Measurements from ENCODE around the gene FAM240B. TPM values are rescaled to one million over a fixed set of nuclear protein-coding genes. Genes with fewer than 3 reads are reported as not detected.

FAM240B gene
- total and polyA plus RNA-seq, 4 donors: not detected

DNA sequence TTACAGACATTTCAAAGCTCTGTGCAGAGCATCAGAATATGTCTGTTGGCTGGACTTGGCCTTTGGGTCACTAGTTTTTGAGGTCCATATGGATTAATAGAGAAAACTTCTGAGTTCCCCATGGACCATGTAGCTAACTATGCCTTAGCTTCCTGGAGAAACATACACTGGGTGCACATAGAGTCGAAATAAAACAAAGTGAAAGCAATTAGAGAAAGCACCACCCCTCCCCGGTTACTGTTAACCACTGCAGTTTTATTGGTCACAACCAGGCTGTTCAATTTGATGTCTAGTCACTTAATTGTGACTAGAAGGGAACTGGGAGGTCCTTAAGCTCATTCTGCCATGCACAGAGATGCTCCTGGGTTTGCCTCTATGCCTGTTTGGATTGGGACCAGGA lies 4.2 kb downstream of the FAM240B start:
- TF ChIP-seq, protein P1, sequence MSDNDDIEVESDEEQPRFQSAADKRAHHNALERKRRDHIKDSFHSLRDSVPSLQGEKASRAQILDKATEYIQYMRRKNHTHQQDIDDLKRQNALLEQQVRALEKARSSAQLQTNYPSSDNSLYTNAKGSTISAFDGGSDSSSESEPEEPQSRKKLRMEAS (IDR thresholded peaks at IDR 0.05): no peak
- TF ChIP-seq JUND (IDR thresholded peaks at IDR 0.05) (no peak), EGR1 (IDR thresholded peaks at IDR 0.05; ENCODE audit: low read depth in 2 of 2) (no peak), YY1 (IDR thresholded peaks at IDR 0.05) (no peak), TAF1 (conservative IDR thresholded peaks at IDR 0.05) (no peak), RAD21 (IDR thresholded peaks at IDR 0.05) (no peak), HNF4A (conservative IDR thresholded peaks at IDR 0.05) (no peak)
- TF ChIP-seq, protein P2, sequence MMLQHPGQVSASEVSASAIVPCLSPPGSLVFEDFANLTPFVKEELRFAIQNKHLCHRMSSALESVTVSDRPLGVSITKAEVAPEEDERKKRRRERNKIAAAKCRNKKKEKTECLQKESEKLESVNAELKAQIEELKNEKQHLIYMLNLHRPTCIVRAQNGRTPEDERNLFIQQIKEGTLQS (IDR thresholded peaks at IDR 0.05): no peak
- TF ChIP-seq, protein P3, sequence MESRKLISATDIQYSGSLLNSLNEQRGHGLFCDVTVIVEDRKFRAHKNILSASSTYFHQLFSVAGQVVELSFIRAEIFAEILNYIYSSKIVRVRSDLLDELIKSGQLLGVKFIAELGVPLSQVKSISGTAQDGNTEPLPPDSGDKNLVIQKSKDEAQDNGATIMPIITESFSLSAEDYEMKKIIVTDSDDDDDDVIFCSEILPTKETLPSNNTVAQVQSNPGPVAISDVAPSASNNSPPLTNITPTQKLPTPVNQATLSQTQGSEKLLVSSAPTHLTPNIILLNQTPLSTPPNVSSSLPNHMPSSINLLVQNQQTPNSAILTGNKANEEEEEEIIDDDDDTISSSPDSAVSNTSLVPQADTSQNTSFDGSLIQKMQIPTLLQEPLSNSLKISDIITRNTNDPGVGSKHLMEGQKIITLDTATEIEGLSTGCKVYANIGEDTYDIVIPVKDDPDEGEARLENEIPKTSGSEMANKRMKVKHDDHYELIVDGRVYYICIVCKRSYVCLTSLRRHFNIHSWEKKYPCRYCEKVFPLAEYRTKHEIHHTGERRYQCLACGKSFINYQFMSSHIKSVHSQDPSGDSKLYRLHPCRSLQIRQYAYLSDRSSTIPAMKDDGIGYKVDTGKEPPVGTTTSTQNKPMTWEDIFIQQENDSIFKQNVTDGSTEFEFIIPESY (IDR thresholded peaks at IDR 0.05): no peak
- TF ChIP-seq, protein P4, sequence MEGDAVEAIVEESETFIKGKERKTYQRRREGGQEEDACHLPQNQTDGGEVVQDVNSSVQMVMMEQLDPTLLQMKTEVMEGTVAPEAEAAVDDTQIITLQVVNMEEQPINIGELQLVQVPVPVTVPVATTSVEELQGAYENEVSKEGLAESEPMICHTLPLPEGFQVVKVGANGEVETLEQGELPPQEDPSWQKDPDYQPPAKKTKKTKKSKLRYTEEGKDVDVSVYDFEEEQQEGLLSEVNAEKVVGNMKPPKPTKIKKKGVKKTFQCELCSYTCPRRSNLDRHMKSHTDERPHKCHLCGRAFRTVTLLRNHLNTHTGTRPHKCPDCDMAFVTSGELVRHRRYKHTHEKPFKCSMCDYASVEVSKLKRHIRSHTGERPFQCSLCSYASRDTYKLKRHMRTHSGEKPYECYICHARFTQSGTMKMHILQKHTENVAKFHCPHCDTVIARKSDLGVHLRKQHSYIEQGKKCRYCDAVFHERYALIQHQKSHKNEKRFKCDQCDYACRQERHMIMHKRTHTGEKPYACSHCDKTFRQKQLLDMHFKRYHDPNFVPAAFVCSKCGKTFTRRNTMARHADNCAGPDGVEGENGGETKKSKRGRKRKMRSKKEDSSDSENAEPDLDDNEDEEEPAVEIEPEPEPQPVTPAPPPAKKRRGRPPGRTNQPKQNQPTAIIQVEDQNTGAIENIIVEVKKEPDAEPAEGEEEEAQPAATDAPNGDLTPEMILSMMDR (IDR thresholded peaks at IDR 0.05; ENCODE audit: low read depth, low read length, missing input control): no peak
- DNase-seq (ENCODE audit: low spot score): no peak
- no peak overlapping the region for H3K9ac ChIP-seq (ENCODE audit: low read depth in 1 of 2, low read length in 2 of 2)
- H3K9me3 ChIP-seq (ENCODE audit: control insufficient read depth in 4 of 4, low read length in 3 of 4): no peaks in the 10 kb centered on the region
- H3K4me3 ChIP-seq (ENCODE audit: low read depth in 1 of 3, low read length in 3 of 3): no peak overlapping the region
- H3K4me1 ChIP-seq (ENCODE audit: control insufficient read depth in 4 of 4, insufficient read depth in 4 of 4, low read length in 3 of 4): peaks cover 0 to 13% (median 6%) of the 10 kb centered on the region in 4 donors
- WGBS: 63% methylated on average over 2 of the region's 2 CpGs
- no peaks in the 10 kb centered on the region for H3K36me3 ChIP-seq (ENCODE audit: control insufficient read depth in 4 of 4, insufficient read depth in 3 of 4, low read depth in 1 of 4, low read length in 3 of 4)
- no peaks in the 10 kb centered on the region for H3K27me3 ChIP-seq (ENCODE audit: control insufficient read depth in 4 of 4, insufficient read depth in 4 of 4, low read length in 3 of 4)
- H3K27ac ChIP-seq (ENCODE audit: low read depth in 1 of 2, low read length in 2 of 2): no peak overlapping the region

DNA sequence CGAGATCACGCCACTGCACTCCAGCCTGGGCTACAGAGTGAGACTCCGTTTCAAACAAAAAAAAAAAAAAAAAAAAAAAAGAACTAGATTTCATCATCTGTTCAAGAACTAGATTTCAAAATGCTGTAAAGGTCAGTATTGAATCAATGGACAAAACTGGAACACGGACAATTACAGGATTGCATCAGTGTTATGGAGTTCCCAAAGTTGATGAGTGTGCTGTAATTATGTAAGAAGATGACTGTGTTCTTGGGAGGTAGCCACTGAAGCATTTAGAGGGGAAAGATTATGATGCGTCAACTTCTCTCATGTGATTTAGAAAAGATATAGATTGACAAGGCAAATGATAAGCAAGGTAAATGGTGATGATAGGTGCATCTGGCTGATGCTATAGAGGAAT lies 6.5 kb downstream of the FAM240B start:
- no peak for DNase-seq (ENCODE audit: low spot score)
- Histone ChIP-seq H3K36me3 (ENCODE audit: control insufficient read depth in 4 of 4, insufficient read depth in 3 of 4, low read depth in 1 of 4, low read length in 3 of 4) (no peaks in the 10 kb centered on the region), H3K4me3 (ENCODE audit: low read depth in 1 of 3, low read length in 3 of 3) (no peak overlapping the region), H3K4me1 (ENCODE audit: control insufficient read depth in 4 of 4, insufficient read depth in 4 of 4, low read length in 3 of 4) (peaks cover 0 to 13% (median 6%) of the 10 kb centered on the region in 4 donors), H3K27me3 (ENCODE audit: control insufficient read depth in 4 of 4, insufficient read depth in 4 of 4, low read length in 3 of 4) (no peaks in the 10 kb centered on the region), H3K9ac (ENCODE audit: low read depth in 1 of 2, low read length in 2 of 2) (no peak overlapping the region), H3K9me3 (ENCODE audit: control insufficient read depth in 4 of 4, low read length in 3 of 4) (no peaks in the 10 kb centered on the region), H3K27ac (ENCODE audit: low read depth in 1 of 2, low read length in 2 of 2) (peak overlapping the region; percentile 56 to 67)
- WGBS: 37% methylated on average over 5 of the region's 5 CpGs
- TF ChIP-seq, protein P1 (IDR thresholded peaks at IDR 0.05): peak; percentile 79
- TF ChIP-seq RXRA (IDR thresholded peaks at IDR 0.05) (peak; percentile 48 to 86), FOXA2 (IDR thresholded peaks at IDR 0.05) (peak; percentile 73), TAF1 (conservative IDR thresholded peaks at IDR 0.05) (no peak), SP1 (IDR thresholded peaks at IDR 0.05) (peak; percentile 51), HNF4A (conservative IDR thresholded peaks at IDR 0.05) (peak; percentile 69 to 87), GABPA (IDR thresholded peaks at IDR 0.05 in 1 of 2, conservative IDR thresholded peaks at IDR 0.05 in 1 of 2) (no peak), EGR1 (IDR thresholded peaks at IDR 0.05; ENCODE audit: low read depth in 2 of 2) (no peak), FOXA1 (IDR thresholded peaks at IDR 0.05) (peak; percentile 68), YY1 (IDR thresholded peaks at IDR 0.05) (peak; percentile 81), NR2F2 (IDR thresholded peaks at IDR 0.05) (no peak), RAD21 (IDR thresholded peaks at IDR 0.05) (peak in 1 of 2 donors; percentile 42), HNF4G (IDR thresholded peaks at IDR 0.05) (peak; percentile 12), JUND (IDR thresholded peaks at IDR 0.05) (peak; percentile 83 to 95)
- TF ChIP-seq, protein P5, sequence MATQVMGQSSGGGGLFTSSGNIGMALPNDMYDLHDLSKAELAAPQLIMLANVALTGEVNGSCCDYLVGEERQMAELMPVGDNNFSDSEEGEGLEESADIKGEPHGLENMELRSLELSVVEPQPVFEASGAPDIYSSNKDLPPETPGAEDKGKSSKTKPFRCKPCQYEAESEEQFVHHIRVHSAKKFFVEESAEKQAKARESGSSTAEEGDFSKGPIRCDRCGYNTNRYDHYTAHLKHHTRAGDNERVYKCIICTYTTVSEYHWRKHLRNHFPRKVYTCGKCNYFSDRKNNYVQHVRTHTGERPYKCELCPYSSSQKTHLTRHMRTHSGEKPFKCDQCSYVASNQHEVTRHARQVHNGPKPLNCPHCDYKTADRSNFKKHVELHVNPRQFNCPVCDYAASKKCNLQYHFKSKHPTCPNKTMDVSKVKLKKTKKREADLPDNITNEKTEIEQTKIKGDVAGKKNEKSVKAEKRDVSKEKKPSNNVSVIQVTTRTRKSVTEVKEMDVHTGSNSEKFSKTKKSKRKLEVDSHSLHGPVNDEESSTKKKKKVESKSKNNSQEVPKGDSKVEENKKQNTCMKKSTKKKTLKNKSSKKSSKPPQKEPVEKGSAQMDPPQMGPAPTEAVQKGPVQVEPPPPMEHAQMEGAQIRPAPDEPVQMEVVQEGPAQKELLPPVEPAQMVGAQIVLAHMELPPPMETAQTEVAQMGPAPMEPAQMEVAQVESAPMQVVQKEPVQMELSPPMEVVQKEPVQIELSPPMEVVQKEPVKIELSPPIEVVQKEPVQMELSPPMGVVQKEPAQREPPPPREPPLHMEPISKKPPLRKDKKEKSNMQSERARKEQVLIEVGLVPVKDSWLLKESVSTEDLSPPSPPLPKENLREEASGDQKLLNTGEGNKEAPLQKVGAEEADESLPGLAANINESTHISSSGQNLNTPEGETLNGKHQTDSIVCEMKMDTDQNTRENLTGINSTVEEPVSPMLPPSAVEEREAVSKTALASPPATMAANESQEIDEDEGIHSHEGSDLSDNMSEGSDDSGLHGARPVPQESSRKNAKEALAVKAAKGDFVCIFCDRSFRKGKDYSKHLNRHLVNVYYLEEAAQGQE (IDR thresholded peaks at IDR 0.05): peak; percentile 12
- TF ChIP-seq, protein P2 (IDR thresholded peaks at IDR 0.05): peak; percentile 98
- TF ChIP-seq, protein P4 (IDR thresholded peaks at IDR 0.05; ENCODE audit: low read depth, low read length, missing input control): no peak
- TF ChIP-seq, protein P3 (IDR thresholded peaks at IDR 0.05): peak; percentile 64

All from liver (tissue), 9 donors.